Measurements from ENCODE around the gene POLR1A. TPM values are rescaled to one million over a fixed set of nuclear protein-coding genes. Genes with fewer than 3 reads are reported as not detected.

Gene POLR1A
- total RNA-seq, 1 experiment from 2014 or later = 62.7 TPM

- H4K8ac ChIP-seq (replicated peaks; ENCODE audit: insufficient read length, low read depth, low read length) = no peak overlapping the region
- H2BK20ac ChIP-seq (ENCODE audit: low read depth, low read length, poor library complexity, severe bottlenecking) = no peak overlapping the region
- H3K23ac ChIP-seq (ENCODE audit: insufficient read length, low read depth, low read length) = no peak overlapping the region
- H3K4me1 Mint-ChIP-seq = peaks cover 7% of the 10 kb centered on the region in 2 experiments
- TF ChIP-seq CTCF (conservative IDR thresholded peaks at IDR 0.05) = no peak
- no peaks in the 10 kb centered on the region for H4K20me1 ChIP-seq (ENCODE audit: control insufficient read depth, insufficient read depth, insufficient read length)
- no peak for DNase-seq
- H4K91ac ChIP-seq (ENCODE audit: insufficient read length, low read depth, low read length) = no peak overlapping the region
- peaks cover 4% of the 10 kb centered on the region for H3K9me3 ChIP-seq (ENCODE audit: control insufficient read depth, low read depth, low read length)
- H4K5ac ChIP-seq (ENCODE audit: insufficient read length, low read depth, low read length) = no peak overlapping the region
- no peak overlapping the region for H3K18ac ChIP-seq (ENCODE audit: insufficient read length, low read depth, low read length)
- H3K14ac ChIP-seq (ENCODE audit: insufficient read depth, low read length) = no peak overlapping the region
- H3K9me3 Mint-ChIP-seq = peaks cover 29 to 30% of the 10 kb centered on the region in 2 experiments
- H3K27ac ChIP-seq (ENCODE audit: insufficient read length, low read depth, low read length) = no peak overlapping the region
- no peak overlapping the region for H3K4ac ChIP-seq (ENCODE audit: low read depth, low read length)
- H2BK5ac ChIP-seq (ENCODE audit: insufficient read length, low read length) = no peak overlapping the region
- no peak overlapping the region for H3K56ac ChIP-seq (ENCODE audit: insufficient read length, low read depth, low read length)
- WGBS (ENCODE audit: extremely low coverage, insufficient read length, low lambda C conversion rate) = no CpG with 5 or more reads among the region's 3 CpGs
- H3K27me3 Mint-ChIP-seq (ENCODE audit: low read depth) = no peaks in the 10 kb centered on the region; the same call in 1 of the 2 replicates
- no peak overlapping the region for H2BK15ac ChIP-seq (ENCODE audit: low read depth, low read length)
- H3K9ac ChIP-seq (ENCODE audit: extremely low read depth, insufficient read length, low read length) = no peak overlapping the region
- no peaks in the 10 kb centered on the region for H3K27me3 ChIP-seq (ENCODE audit: insufficient read depth, low read length)
- no peak overlapping the region for H3K4me2 ChIP-seq (ENCODE audit: insufficient read depth, insufficient read length, low read length)
- no peak overlapping the region for H3T11ph ChIP-seq (ENCODE audit: low read length)
- no peak overlapping the region for H3K4me3 Mint-ChIP-seq
- H2BK120ac ChIP-seq (ENCODE audit: low read depth, low read length, poor library complexity, severe bottlenecking) = no peak overlapping the region
- H3K79me1 ChIP-seq (ENCODE audit: insufficient read depth, low read depth, low read length, poor library complexity, severe bottlenecking) = no peaks in the 10 kb centered on the region
- peaks cover 0 to 10% (median 2%) of the 10 kb centered on the region in 3 experiments; a peak in 2 of 7 replicates for H3K36me3 Mint-ChIP-seq (ENCODE audit: insufficient read depth in 1 of 3, low read depth in 3 of 3)
- H3K79me2 ChIP-seq (ENCODE audit: insufficient read depth, low read length) = no peaks in the 10 kb centered on the region
- no peaks in the 10 kb centered on the region for H3K23me2 ChIP-seq (ENCODE audit: insufficient read length, low read depth, low read length, poor library complexity, severe bottlenecking)
- no peak overlapping the region for H2AK5ac ChIP-seq (ENCODE audit: insufficient read length, low read length)
- H2BK12ac ChIP-seq (ENCODE audit: insufficient read length, low read depth, low read length) = no peak overlapping the region
- no peaks in the 10 kb centered on the region for H3K4me1 ChIP-seq (ENCODE audit: insufficient read depth, low read length)
- no peak overlapping the region for H2AFZ ChIP-seq (ENCODE audit: low read length)
- H3K27ac Mint-ChIP-seq = no peak overlapping the region
Measured at GRCh38 chr2:86003967-86004366, 101.7 kb downstream of the POLR1A start.
